Bronchial epithelial cell (primary cell): ENCODE results near the gene RPL39L. TPM values are rescaled to one million over a fixed set of nuclear protein-coding genes. Genes with fewer than 3 reads are reported as not detected.
"Not testable (repeated sequence)": the region's sequence is repeated elsewhere in the genome, so short reads cannot be mapped to it uniquely, and the experiment has no call there.

Source experiments
- DNase-seq: peaks from one replicate; pipeline ENCODE4 v3.0.0-alpha.2; 2010; ENCODE audit warnings: low read depth
- FAIRE-seq: peaks from 2 replicates; lab custom pipeline; 2011; peaks lifted over from hg19 to GRCh38; lab: Jason Lieb, UNC
- H3K27me3 ChIP-seq: 2 replicates; pipeline ENCODE4 v1.5.1; 2011; ENCODE audit warnings: low read length; ENCODE audit not compliant: control insufficient read depth, insufficient read depth
- H3K36me3 ChIP-seq: 2 replicates; pipeline ENCODE4 v1.5.1; 2011; ENCODE audit warnings: low read length; ENCODE audit not compliant: control insufficient read depth, insufficient read depth
- H3K4me3 ChIP-seq: 2 replicates; pipeline ENCODE4 v1.5.1; 2011; ENCODE audit warnings: mild to moderate bottlenecking, low read depth, low read length, control low read depth
- CTCF ChIP-seq: IDR thresholded peaks from 2 replicates; pipeline ENCODE4 v1.5.1; 2011; ENCODE audit warnings: mild to moderate bottlenecking, moderate library complexity, low read length, control low read depth, inconsistent platforms; ENCODE audit not compliant: insufficient read depth, severe bottlenecking
- total RNA-seq: library from RNA; depleted of rRNA; stranded (reverse); fragments of >200 nt; gene quantifications from 2 replicates; pipeline ENCODE4 v1.2.1, GENCODE V29; 2014

Gene RPL39L
- total RNA-seq, 1 donor from 2014 or later, result 23.4 TPM

DNA sequence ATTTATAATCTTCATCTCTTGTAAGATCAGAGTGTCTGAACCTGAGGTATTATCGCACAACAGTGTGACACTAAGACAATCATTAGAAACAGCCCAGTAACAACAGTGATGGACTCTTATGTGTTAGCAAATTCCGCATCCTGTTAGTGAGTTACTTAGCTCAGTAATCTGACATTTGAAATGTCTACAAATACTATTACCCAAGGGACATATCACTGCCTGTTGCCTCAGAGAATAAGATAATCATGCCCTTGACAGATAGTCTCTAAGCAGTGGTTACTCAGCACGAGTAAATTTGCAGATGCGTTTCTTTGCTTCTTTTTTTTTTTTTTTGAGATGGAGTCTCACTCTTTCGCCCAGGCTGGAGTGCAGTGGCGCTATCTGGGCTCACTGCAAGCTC is 44.6 kb upstream of the RPL39L start:
- TF ChIP-seq CTCF, result no peak
- DNase-seq (no peak), FAIRE-seq (no peak)
- H3K27me3 ChIP-seq, result no peaks in the 10 kb centered on the region
- H3K36me3 ChIP-seq, result no peaks in the 10 kb centered on the region
- H3K4me3 ChIP-seq, result no peak overlapping the region

- Histone ChIP-seq H3K27me3 (no peaks in the 10 kb centered on the region), H3K36me3 (no peaks in the 10 kb centered on the region), H3K4me3 (no peak overlapping the region)
- DNase-seq (peak; percentile 92), FAIRE-seq (no peak)
- no peak for TF ChIP-seq CTCF
Observed at GRCh38 chr3:187183210-187183862, 44.0 kb upstream of the RPL39L start.

DNA sequence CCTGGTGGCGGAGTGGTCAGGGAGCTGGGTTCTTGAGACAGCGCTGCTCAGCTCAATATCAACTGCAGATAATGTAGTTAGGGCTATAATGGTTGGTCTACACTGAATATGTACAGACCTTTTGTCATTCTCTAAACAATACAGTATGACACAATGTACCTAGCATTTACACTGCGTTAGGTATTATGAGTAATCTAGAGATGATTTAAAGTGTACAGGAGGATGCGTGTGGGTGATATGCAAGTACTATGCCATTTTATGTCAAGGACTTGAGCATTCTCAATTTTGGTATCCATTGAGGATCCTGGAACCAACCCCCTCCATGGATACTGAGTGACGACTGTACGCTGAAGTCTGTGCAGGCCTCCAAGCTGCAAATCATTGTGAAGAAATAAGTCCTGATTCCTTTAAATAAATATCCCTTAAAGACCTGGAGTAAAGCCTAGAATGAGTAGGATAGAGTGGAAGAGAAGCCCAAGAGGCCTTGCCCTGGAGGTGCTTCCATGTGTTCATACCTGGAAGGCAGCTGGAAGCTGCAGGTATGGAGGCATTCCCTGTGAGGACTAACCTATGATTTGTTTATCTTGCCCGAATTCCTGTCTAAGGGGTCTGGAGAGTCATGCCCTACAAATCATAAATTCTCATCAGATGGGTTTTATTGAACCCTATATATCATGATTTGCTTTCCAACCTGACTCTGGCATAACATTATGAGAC is 42.3 kb upstream of the RPL39L start:
- Histone ChIP-seq H3K4me3 (no peak overlapping the region), H3K27me3 (no peaks in the 10 kb centered on the region), H3K36me3 (no peaks in the 10 kb centered on the region)
- no peak for TF ChIP-seq CTCF
- FAIRE-seq, result no peak
- peak; percentile 84 for DNase-seq

- TF ChIP-seq CTCF, result no peak
- DNase-seq (no peak), FAIRE-seq (no peak)
- no peak overlapping the region for H3K4me3 ChIP-seq
- H3K36me3 ChIP-seq, result no peaks in the 10 kb centered on the region
- no peaks in the 10 kb centered on the region for H3K27me3 ChIP-seq
Observed at GRCh38 chr3:187172929-187173328, 33.6 kb upstream of the RPL39L start.

GRCh38 chr3:187170911-187171310 is 31.6 kb upstream of the RPL39L start:
- not testable (repeated sequence) for DNase-seq, H3K27me3 ChIP-seq, FAIRE-seq, H3K4me3 ChIP-seq, H3K36me3 ChIP-seq

GRCh38 chr3:187169231-187169960 is 30.1 kb upstream of the RPL39L start:
- FAIRE-seq (no peak), DNase-seq (peak; percentile 28)
- no peaks in the 10 kb centered on the region for H3K36me3 ChIP-seq
- no peaks in the 10 kb centered on the region for H3K27me3 ChIP-seq
- no peak overlapping the region for H3K4me3 ChIP-seq
- TF ChIP-seq CTCF, result no peak
